ENCODE data around the gene SYT13.

- no peak for TF ChIP-seq CTCF (conservative IDR thresholded peaks at IDR 0.05)
- no peak for TF ChIP-seq ZFX (IDR thresholded peaks at IDR 0.05)
Measured at GRCh38 chr11:45333001-45333971, 47.1 kb upstream of the SYT13 start.
